ENCODE data around the gene MGA.

DNA sequence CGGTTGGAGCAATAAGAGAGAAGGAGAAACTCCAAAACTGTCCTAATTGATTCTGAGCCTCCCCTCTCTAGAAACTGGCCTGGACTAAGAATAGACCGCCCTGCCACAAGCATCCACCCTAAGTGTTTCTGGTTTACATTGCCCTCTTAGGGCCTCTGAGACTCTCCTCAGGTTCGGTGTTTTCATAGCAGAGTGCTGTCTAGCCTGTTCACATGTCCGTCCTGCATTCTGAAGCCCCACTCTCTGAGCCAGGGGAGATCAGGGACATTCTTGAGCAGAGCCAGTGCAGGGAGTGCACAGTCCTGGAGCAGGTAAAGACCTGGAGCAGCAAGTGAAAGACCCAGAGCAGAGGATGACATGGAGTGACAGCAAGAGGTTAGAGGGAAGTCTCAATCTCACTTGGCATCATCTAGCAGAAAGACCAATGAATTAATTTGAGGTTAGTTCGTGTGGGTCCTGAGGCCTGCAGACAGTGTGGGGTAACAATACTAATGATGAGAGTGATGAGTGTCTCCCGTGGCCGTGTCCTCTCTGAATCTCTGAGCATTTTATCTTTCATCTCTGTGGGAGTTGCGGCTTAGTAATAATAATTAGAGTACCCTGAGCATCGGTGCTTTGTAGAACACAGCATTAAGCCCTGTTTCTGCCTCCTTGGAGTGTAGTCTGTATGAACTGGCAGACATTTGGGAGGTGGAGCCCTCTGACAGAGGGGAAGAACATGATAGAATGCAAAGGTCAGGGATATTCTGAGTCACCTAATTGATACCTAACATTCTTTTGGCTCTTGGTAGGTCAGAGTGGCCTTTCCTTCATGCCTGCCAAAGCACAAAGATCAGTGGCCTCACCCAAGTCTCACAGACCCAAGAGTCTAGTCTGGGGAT is 138.6 kb downstream of the MGA start:
- TF ChIP-seq, protein P1, sequence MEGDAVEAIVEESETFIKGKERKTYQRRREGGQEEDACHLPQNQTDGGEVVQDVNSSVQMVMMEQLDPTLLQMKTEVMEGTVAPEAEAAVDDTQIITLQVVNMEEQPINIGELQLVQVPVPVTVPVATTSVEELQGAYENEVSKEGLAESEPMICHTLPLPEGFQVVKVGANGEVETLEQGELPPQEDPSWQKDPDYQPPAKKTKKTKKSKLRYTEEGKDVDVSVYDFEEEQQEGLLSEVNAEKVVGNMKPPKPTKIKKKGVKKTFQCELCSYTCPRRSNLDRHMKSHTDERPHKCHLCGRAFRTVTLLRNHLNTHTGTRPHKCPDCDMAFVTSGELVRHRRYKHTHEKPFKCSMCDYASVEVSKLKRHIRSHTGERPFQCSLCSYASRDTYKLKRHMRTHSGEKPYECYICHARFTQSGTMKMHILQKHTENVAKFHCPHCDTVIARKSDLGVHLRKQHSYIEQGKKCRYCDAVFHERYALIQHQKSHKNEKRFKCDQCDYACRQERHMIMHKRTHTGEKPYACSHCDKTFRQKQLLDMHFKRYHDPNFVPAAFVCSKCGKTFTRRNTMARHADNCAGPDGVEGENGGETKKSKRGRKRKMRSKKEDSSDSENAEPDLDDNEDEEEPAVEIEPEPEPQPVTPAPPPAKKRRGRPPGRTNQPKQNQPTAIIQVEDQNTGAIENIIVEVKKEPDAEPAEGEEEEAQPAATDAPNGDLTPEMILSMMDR (IDR thresholded peaks at IDR 0.05) = no peak
- TF ChIP-seq POLR2A (IDR thresholded peaks at IDR 0.05) = no peak
